LHCN-M2 (cell line): ENCODE data around the gene MSTN. TPM values are rescaled to one million over a fixed set of nuclear protein-coding genes. Genes with fewer than 3 reads are reported as not detected.
A peak's percentile ranks its signal among the peaks of the same experiment; 100 is the strongest.
"Not testable (repeated sequence)": the region's sequence is repeated elsewhere in the genome, so short reads cannot be mapped to it uniquely, and the experiment has no call there.

Experiments used
- DNase-seq: peaks from one replicate; pipeline ENCODE4 v3.0.0-alpha.2; 2012; ENCODE audit warnings: low read depth
- total RNA-seq: library from RNA; depleted of rRNA; stranded (reverse); fragments of >200 nt; gene quantifications from 2 replicates; pipeline ENCODE4 v1.2.3, GENCODE V29; 2014

MSTN gene
- total RNA-seq, 1 experiment from 2014 or later: 11.0 TPM

- no peak for DNase-seq
Measured at GRCh38 chr2:190065839-190066238, 3.3 kb upstream of the MSTN start.

GRCh38 chr2:190063624-190064023 lies 1.1 kb upstream of the MSTN start:
- no peak for DNase-seq

DNA sequence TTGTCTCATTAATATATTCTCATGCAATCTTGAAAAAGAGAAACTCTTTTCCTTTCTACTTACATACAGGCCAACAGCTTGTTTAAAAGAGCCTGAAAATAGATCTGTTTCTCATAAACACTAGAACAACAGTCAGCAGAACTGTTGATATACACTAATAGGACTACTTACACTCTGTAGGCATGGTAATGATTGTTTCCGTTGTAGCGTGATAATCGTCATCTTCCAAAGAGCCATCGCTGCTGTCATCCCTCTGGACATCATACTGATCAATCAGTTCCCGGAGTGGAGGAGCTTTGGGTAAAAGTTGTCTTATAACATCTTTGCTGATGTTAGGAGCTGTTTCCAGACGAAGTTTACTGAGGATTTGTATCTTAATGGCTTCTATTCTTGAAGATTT lies 476 bp downstream of the MSTN start:
- peak; percentile 49 for DNase-seq

DNA sequence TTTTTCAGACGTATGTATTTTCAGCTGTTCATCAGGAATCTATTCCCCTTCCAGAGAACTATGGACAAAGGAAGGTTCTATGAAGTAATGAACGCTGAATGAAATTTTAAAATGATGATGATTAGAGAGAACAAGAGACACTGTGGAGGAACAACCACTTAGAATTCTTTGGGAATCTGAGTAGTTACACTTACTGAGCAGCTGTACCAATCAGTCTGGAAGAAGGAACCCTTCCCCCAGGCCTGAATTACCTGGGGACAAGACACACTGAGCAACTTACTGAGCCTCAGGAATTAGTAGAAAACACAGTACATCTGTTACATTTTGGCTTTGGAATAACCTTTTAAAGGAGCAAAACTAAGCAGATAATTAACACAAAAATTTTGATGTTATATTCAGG lies 1.9 kb downstream of the MSTN start:
- peak; percentile 78 for DNase-seq

DNA sequence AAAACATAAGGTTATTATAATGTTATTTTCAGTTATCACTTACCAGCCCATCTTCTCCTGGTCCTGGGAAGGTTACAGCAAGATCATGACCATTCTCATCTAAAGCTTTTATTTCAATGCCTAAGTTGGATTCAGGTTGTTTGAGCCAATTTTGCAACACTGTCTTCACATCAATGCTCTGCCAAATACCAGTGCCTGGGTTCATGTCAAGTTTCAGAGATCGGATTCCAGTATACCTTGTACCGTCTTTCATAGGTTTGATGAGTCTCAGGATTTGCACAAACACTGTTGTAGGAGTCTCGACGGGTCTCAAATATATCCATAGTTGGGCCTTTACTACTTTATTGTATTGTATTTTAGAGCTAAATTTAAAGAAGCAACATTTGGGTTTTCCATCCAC lies 2.5 kb downstream of the MSTN start:
- DNase-seq: no peak

DNA sequence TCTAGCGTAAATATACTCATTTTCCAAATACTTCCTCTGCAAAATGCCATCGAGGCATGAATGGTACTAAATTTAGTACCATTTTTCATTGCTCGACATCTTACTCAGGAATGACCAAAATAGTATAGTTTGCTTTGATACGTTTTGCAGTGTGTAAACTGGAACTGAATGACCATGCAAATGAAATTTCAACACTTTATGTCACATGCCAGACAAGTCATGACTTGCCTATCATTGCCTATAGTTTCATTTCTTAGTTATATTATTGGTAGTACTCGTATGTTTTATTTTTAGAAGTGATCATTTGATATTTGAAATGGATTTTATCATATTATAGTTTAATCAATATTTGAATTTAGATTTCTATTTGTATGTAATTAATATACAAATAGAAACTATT lies 9.1 kb downstream of the MSTN start:
- no peak for DNase-seq

GRCh38 chr2:190052307-190052706 lies 10.2 kb downstream of the MSTN start:
- no peak for DNase-seq

- DNase-seq: no peak
Measured at GRCh38 chr2:190051223-190051622, 11.3 kb downstream of the MSTN start.

- DNase-seq: peak; percentile 19
Measured at GRCh38 chr2:190050001-190050400, 12.5 kb downstream of the MSTN start.

DNA sequence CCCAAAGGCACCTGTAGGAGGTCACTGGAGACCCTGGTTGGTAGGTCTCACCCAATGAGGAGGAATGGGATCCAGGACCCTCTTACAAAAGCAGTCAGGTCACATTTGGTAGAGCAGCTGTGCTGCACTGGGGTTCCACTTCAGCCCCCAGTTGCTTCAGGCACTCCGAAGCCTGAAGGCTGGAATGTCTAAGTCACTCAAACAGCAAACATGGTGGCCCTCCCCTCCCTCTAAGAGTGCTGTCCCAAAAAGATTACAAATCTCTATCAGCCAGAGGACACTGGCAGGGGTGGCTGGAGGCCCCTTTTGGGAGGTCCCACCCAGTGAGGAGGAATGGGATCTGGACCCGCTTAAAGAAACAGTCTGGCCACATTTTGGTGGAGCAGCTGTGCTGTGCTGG lies 17.7 kb downstream of the MSTN start:
- no peak for DNase-seq

GRCh38 chr2:190043441-190043840 lies 19.1 kb downstream of the MSTN start:
- DNase-seq: peak; percentile 29

DNA sequence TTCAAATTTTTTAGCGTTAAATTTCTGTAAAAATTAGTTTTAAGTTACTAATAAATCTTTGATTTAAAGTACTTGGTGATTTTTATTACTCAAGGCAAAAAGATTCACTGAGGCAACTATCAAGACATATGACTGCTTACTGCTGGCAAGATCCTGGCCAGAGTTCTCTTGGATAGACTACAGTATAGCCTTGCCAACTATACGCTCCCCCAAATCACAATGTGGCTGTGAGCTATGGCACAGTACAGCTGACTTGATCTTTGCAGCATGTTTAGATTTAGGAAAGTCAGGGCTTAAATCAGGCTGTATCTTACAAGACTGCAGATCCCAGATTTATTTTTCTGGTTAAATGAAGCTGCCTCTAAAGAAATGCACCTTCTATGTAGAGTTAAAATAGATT lies 26.5 kb downstream of the MSTN start:
- DNase-seq: no peak

- DNase-seq: peak; percentile 50
Measured at GRCh38 chr2:190034417-190034816, 28.1 kb downstream of the MSTN start.

- DNase-seq: peak; percentile 45
Measured at GRCh38 chr2:190031969-190032618, 30.4 kb downstream of the MSTN start.

GRCh38 chr2:190023860-190024259 lies 38.7 kb downstream of the MSTN start:
- DNase-seq: peak; percentile 58

GRCh38 chr2:190020720-190021119 lies 41.8 kb downstream of the MSTN start:
- DNase-seq: no peak

- no peak for DNase-seq
Measured at GRCh38 chr2:190017837-190018236, 44.7 kb downstream of the MSTN start.

DNA sequence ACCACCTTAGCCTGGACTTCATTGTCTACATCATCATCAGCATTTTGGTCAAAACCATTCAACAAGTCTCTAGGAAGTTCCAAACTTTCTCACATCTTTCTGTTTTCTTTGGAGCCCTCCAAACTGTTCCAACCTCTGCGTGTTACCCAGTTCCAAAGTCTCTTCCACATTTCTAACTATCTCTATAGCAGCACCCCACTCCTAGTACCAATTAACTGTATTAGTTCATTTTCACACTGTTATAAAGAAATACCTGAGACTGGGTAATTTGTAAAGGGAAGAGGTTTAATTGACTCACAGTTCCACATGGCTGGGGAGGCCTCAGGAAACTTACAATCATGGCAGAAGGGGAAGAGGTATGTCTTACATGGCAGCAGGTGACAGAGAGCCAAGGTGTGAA lies 46.6 kb downstream of the MSTN start:
- DNase-seq: not testable (repeated sequence)
